HG03039 (cell line): ENCODE measurements around the gene CREB5.
"Not testable (repeated sequence)": the region's sequence is repeated elsewhere in the genome, so short reads cannot be mapped to it uniquely, and the experiment has no call there.

Experiments used
- ATAC-seq: cut with Tn5 transposase; IDR thresholded peaks from one replicate; pipeline ENCODE4 v1.9.1; 2021; ENCODE audit warnings: mild to moderate bottlenecking, moderate library complexity; ENCODE audit not compliant: unreplicated experiment

The CREB5 gene

GRCh38 chr7:28793381-28794085 lies 381.2 kb downstream of the CREB5 start:
- no peak for ATAC-seq

GRCh38 chr7:28798274-28798673 lies 386.0 kb downstream of the CREB5 start:
- ATAC-seq = no peak

- no peak for ATAC-seq
Observed at GRCh38 chr7:28799619-28800018, 387.3 kb downstream of the CREB5 start.

GRCh38 chr7:28800150-28800549 lies 387.8 kb downstream of the CREB5 start:
- ATAC-seq = no peak

GRCh38 chr7:28802450-28802849 lies 390.1 kb downstream of the CREB5 start:
- ATAC-seq = no peak

- ATAC-seq = no peak
Observed at GRCh38 chr7:28804157-28804556, 391.8 kb downstream of the CREB5 start.

- no peak for ATAC-seq
Observed at GRCh38 chr7:28804990-28805389, 392.7 kb downstream of the CREB5 start.

- no peak for ATAC-seq
Observed at GRCh38 chr7:28806841-28807240, 394.5 kb downstream of the CREB5 start.

- ATAC-seq = no peak
Observed at GRCh38 chr7:28807396-28807994, 395.2 kb downstream of the CREB5 start.

GRCh38 chr7:28808796-28809533 lies 396.6 kb downstream of the CREB5 start:
- ATAC-seq = no peak

- ATAC-seq = no peak
Observed at GRCh38 chr7:28811008-28811407, 398.7 kb downstream of the CREB5 start.

GRCh38 chr7:28811701-28812430 lies 399.5 kb downstream of the CREB5 start:
- ATAC-seq = no peak

GRCh38 chr7:28812616-28813015 lies 400.3 kb downstream of the CREB5 start:
- no peak for ATAC-seq

GRCh38 chr7:28813243-28813962 lies 401.1 kb downstream of the CREB5 start:
- ATAC-seq = no peak

GRCh38 chr7:28815369-28815927 lies 403.1 kb downstream of the CREB5 start:
- peak; percentile 26 for ATAC-seq

- peak; percentile 64 for ATAC-seq
Observed at GRCh38 chr7:28815928-28816373, 403.6 kb downstream of the CREB5 start.

GRCh38 chr7:28818996-28819395 lies 406.7 kb downstream of the CREB5 start:
- no peak for ATAC-seq

- ATAC-seq = no peak
Observed at GRCh38 chr7:28823582-28823981, 411.3 kb downstream of the CREB5 start.

- not testable (repeated sequence) for ATAC-seq
Observed at GRCh38 chr7:28825817-28826448, 413.6 kb downstream of the CREB5 start.

GRCh38 chr7:28830846-28831245 lies 418.5 kb downstream of the CREB5 start:
- ATAC-seq = no peak
